Adipocyte (in vitro differentiated cells): Measurements from ENCODE around the gene KCNIP1.
"Not testable (repeated sequence)": the region's sequence is repeated elsewhere in the genome, so short reads cannot be mapped to it uniquely, and the experiment has no call there.

Source experiments
- DNase-seq: peaks from one replicate; pipeline ENCODE4 v3.0.0-alpha.2; 2015; ENCODE audit warnings: low read depth
- H3K27me3 ChIP-seq: replicated peaks from 2 replicates; pipeline ENCODE4 v1.7.0; 2013; ENCODE audit warnings: mild to moderate bottlenecking, low read length, moderate library complexity; ENCODE audit not compliant: control insufficient read depth, insufficient read depth
- H3K36me3 ChIP-seq: 2 replicates; pipeline ENCODE4 v1.7.0; 2013; ENCODE audit warnings: low read length, mild to moderate bottlenecking, moderate library complexity; ENCODE audit not compliant: control insufficient read depth, insufficient read depth, severe bottlenecking
- H3K4me1 ChIP-seq: 2 replicates; pipeline ENCODE4 v1.7.0; 2013; ENCODE audit warnings: mild to moderate bottlenecking, low read length, moderate library complexity; ENCODE audit not compliant: control insufficient read depth, insufficient read depth
- H3K4me3 ChIP-seq: 2 replicates; pipeline ENCODE4 v1.7.0; 2013; ENCODE audit warnings: mild to moderate bottlenecking, low read length, moderate library complexity
- H3K9ac ChIP-seq: 2 replicates; pipeline ENCODE4 v1.7.0; 2013; ENCODE audit warnings: mild to moderate bottlenecking, low read length, moderate library complexity
- H3K9me3 ChIP-seq: 2 replicates; pipeline ENCODE4 v1.7.0; 2013; ENCODE audit warnings: mild to moderate bottlenecking, low read length, moderate library complexity; ENCODE audit not compliant: control insufficient read depth

KCNIP1 gene

GRCh38 chr5:170540271-170540670, 36.5 kb downstream of the KCNIP1 start:
- Histone ChIP-seq H3K27me3 (peaks cover 25% of the 10 kb centered on the region), H3K9ac (no peak overlapping the region), H3K4me1 (no peaks in the 10 kb centered on the region), H3K36me3 (no peaks in the 10 kb centered on the region), H3K4me3 (no peak overlapping the region), H3K9me3 (peaks cover 11% of the 10 kb centered on the region)
- DNase-seq = no peak

DNA sequence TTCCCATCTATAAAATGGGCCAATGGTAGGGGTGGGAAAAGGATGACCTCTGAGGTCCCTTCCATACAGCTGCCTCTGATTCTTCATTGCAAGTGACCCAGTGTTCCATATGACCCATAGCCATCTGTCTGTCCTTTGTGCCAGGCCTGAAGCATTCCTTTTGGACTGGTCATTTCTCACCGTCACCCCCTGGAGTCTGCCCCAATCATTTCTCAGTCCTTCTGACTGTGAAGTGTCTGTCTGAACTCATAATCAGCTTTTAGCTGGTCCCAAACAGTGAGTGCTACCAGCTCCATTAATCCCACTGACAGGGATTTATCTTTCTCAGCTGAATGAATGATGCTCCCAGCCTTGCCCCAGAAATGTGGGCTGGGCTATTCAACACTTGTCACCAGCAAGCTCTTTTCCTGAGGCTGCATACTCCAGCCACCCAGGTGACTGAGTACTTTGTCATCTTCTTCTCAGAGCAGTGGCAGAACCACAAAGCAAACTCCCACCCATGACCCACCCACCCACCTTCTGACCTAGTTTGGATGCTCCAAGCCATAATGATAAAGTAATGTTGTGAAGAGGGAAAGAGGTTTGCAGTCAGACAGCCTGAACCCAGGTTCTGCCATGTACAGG, 37.4 kb downstream of the KCNIP1 start:
- no peak for DNase-seq
- Histone ChIP-seq H3K9ac (no peak overlapping the region), H3K36me3 (no peaks in the 10 kb centered on the region), H3K4me1 (no peaks in the 10 kb centered on the region), H3K9me3 (peaks cover 21% of the 10 kb centered on the region), H3K27me3 (peaks cover 17% of the 10 kb centered on the region), H3K4me3 (no peak overlapping the region)

GRCh38 chr5:170542691-170543293, 39.0 kb downstream of the KCNIP1 start:
- Histone ChIP-seq H3K27me3 (peaks cover 4% of the 10 kb centered on the region), H3K4me3 (no peak overlapping the region), H3K9ac (no peak overlapping the region), H3K36me3 (no peaks in the 10 kb centered on the region), H3K4me1 (no peaks in the 10 kb centered on the region), H3K9me3 (peaks cover 23% of the 10 kb centered on the region)
- no peak for DNase-seq

DNA sequence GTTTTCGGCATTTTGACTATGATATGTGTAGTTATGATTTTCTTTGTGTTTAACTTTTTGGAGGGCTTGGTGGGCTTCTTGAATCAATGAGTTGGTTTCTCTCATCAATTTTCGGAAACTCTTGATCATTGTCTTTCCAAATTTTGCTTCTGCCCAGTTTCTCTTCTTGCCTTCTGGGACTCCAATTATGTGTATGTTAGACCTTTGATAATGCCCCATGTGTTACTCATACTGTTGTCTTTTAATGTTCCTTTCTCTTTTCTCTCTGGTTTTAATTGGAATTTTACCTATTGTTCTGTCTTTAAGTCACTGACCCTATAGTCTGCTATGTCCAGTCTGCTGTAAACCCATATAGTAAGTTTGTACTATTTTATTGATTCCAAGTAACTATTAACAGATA, 41.5 kb downstream of the KCNIP1 start:
- H3K9me3 ChIP-seq = peaks cover 23% of the 10 kb centered on the region
- DNase-seq = no peak
- H3K27me3 ChIP-seq = no peaks in the 10 kb centered on the region
- no peaks in the 10 kb centered on the region for H3K4me1 ChIP-seq
- H3K36me3 ChIP-seq = no peaks in the 10 kb centered on the region
- H3K9ac ChIP-seq = no peak overlapping the region
- no peak overlapping the region for H3K4me3 ChIP-seq

- DNase-seq = no peak
- H3K9ac ChIP-seq = no peak overlapping the region
- no peaks in the 10 kb centered on the region for H3K36me3 ChIP-seq
Measured at GRCh38 chr5:170545811-170546210, 42.0 kb downstream of the KCNIP1 start.

GRCh38 chr5:170546282-170546681, 42.5 kb downstream of the KCNIP1 start:
- Histone ChIP-seq H3K36me3 (no peaks in the 10 kb centered on the region), H3K27me3 (no peaks in the 10 kb centered on the region), H3K9me3 (peaks cover 23% of the 10 kb centered on the region), H3K4me1 (no peaks in the 10 kb centered on the region), H3K9ac (no peak overlapping the region), H3K4me3 (no peak overlapping the region)
- no peak for DNase-seq

More at GRCh38 chr5:170545811-170546210, 42.0 kb downstream of the KCNIP1 start:
- Histone ChIP-seq H3K27me3 (no peaks in the 10 kb centered on the region), H3K4me3 (no peak overlapping the region), H3K9me3 (peaks cover 23% of the 10 kb centered on the region), H3K4me1 (no peaks in the 10 kb centered on the region)

- not testable (repeated sequence) for H3K27me3 ChIP-seq, DNase-seq, H3K4me3 ChIP-seq, H3K36me3 ChIP-seq, H3K4me1 ChIP-seq, H3K9ac ChIP-seq
- peaks cover 11% of the 10 kb centered on the region for H3K9me3 ChIP-seq
Measured at GRCh38 chr5:170550382-170550781, 46.6 kb downstream of the KCNIP1 start.

- peaks cover 11% of the 10 kb centered on the region for H3K27me3 ChIP-seq
- H3K9me3 ChIP-seq = peaks cover 4% of the 10 kb centered on the region
- H3K36me3 ChIP-seq = no peaks in the 10 kb centered on the region
- no peak overlapping the region for H3K4me3 ChIP-seq
- no peaks in the 10 kb centered on the region for H3K4me1 ChIP-seq
- no peak overlapping the region for H3K9ac ChIP-seq
- DNase-seq = no peak
Measured at GRCh38 chr5:170551076-170551475, 47.3 kb downstream of the KCNIP1 start.

DNA sequence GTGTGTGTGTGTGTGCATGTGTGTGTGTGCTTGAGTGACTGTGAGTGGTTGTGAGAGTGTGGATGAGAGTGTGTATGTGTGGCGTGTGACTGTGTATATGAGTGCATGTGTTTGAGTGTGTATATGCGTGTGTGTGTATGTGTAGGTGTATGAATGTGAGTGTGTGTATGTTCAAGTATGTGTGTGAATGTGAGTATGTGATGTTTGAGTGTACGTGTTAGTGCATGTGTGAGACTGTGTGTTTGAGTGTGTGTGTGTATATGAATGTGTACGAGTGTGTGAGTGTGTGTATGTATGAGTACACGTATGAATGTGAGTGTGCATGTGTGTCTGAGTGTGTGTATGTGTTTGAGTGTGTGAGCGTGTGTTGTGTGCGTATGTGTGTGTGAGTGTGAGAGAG, 47.8 kb downstream of the KCNIP1 start:
- Histone ChIP-seq H3K9me3 (no peaks in the 10 kb centered on the region), H3K4me3 (no peak overlapping the region), H3K9ac (no peak overlapping the region), H3K36me3 (no peaks in the 10 kb centered on the region), H3K27me3 (peaks cover 15% of the 10 kb centered on the region), H3K4me1 (no peaks in the 10 kb centered on the region)
- no peak for DNase-seq

GRCh38 chr5:170552621-170553115, 48.8 kb downstream of the KCNIP1 start:
- H3K9ac ChIP-seq = no peak overlapping the region
- H3K36me3 ChIP-seq = no peaks in the 10 kb centered on the region
- DNase-seq = peak; percentile 43
- no peaks in the 10 kb centered on the region for H3K4me1 ChIP-seq
- no peaks in the 10 kb centered on the region for H3K9me3 ChIP-seq
- peaks cover 15% of the 10 kb centered on the region for H3K27me3 ChIP-seq
- no peak overlapping the region for H3K4me3 ChIP-seq

- Histone ChIP-seq H3K4me3 (no peak overlapping the region), H3K27me3 (peaks cover 15% of the 10 kb centered on the region), H3K36me3 (no peaks in the 10 kb centered on the region), H3K9me3 (no peaks in the 10 kb centered on the region), H3K4me1 (no peaks in the 10 kb centered on the region), H3K9ac (no peak overlapping the region)
- no peak for DNase-seq
Measured at GRCh38 chr5:170553218-170553617, 49.4 kb downstream of the KCNIP1 start.
